Upper lobe of left lung (tissue), 4 donors: ENCODE results near the gene PTPRN2.
"Not testable (repeated sequence)": the region's sequence is repeated elsewhere in the genome, so short reads cannot be mapped to it uniquely, and the experiment has no call there.

ENCODE experiments used
- EP300 ChIP-seq, 4 donors: sonication (generic); formaldehyde crosslinking; IDR thresholded peaks; one replicate each; pipeline ENCODE4 v1.5.1; 2017; ENCODE audit warnings: antibody characterized with exemption in 4 of 4, control low read depth in 2 of 4
- POLR2A ChIP-seq, 4 donors: fragments of 450-650 bp; IDR thresholded peaks; one replicate each; pipeline ENCODE4 v1.5.1; 2016 to 2017; ENCODE audit warnings: antibody characterized with exemption in 4 of 4, mild to moderate bottlenecking in 2 of 4
- POLR2AphosphoS5 ChIP-seq, 2 donors: sonication (generic); formaldehyde crosslinking; IDR thresholded peaks; one replicate each; pipeline ENCODE4 v1.5.1; 2017; ENCODE audit warnings: antibody characterized with exemption in 2 of 2
- TF ChIP-seq, protein P1 (sequence below), 6 experiments: fragments of 450-650 bp in 4 of 6; fragments of 200-600 bp in 2 of 6; sonication (generic) in 2 of 6; IDR thresholded peaks; one replicate each; pipeline ENCODE4 v1.5.1; 2016 to 2019; ENCODE audit warnings: antibody characterized with exemption in 6 of 6

DNA sequence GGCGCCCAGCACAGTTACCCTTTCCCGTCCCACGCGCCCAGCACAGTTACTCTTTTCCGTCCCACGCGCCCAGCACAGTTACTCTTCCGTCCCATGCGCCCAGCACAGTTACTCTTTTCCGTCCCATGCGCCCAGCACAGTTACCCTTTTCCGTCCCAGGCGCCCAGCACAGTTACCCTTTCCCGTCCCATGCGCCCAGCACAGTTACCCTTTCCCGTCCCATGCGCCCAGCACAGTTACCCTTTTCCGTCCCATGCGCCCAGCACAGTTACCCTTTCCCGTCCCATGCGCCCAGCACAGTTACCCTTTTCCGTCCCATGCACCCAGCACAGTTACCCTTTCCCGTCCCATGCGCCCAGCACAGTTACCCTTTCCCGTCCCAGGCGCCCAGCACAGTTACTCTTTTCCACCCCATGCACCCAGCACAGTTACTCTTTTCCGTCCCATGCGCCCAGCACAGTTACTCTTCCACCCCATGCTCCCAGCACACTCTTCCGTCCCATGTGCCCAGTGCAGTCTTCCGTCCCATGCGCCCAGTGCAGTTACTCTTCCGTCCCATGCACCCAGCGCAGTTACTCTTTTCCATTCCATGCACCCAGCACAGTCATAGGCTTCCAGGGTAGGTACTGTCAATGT is 853.7 kb downstream of the PTPRN2 start:
- TF ChIP-seq, protein P1, sequence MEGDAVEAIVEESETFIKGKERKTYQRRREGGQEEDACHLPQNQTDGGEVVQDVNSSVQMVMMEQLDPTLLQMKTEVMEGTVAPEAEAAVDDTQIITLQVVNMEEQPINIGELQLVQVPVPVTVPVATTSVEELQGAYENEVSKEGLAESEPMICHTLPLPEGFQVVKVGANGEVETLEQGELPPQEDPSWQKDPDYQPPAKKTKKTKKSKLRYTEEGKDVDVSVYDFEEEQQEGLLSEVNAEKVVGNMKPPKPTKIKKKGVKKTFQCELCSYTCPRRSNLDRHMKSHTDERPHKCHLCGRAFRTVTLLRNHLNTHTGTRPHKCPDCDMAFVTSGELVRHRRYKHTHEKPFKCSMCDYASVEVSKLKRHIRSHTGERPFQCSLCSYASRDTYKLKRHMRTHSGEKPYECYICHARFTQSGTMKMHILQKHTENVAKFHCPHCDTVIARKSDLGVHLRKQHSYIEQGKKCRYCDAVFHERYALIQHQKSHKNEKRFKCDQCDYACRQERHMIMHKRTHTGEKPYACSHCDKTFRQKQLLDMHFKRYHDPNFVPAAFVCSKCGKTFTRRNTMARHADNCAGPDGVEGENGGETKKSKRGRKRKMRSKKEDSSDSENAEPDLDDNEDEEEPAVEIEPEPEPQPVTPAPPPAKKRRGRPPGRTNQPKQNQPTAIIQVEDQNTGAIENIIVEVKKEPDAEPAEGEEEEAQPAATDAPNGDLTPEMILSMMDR (IDR thresholded peaks at IDR 0.05), result not testable (repeated sequence)
- not testable (repeated sequence) for TF ChIP-seq POLR2A, POLR2AphosphoS5, EP300 (IDR thresholded peaks at IDR 0.05)
